H1 (cell line): ENCODE results near the gene TMEM271. TPM values are rescaled to one million over a fixed set of nuclear protein-coding genes. Genes with fewer than 3 reads are reported as not detected.
A peak's percentile ranks its signal among the peaks of the same experiment; 100 is the strongest.

ENCODE experiments used
- CTCF ChIA-PET: fragments of 300-600 bp; sonication (Branson Sonifier 250); formaldehyde crosslinking; loops from one replicate; lab custom pipeline; 2021; ENCODE audit not compliant: partially characterized antibody; lab: Charles Lee
- POLR2A ChIA-PET: fragments of 300-600 bp; sonication (Branson Sonifier 250); formaldehyde crosslinking; loops from one replicate; lab custom pipeline; 2021; ENCODE audit warnings: inconsistent platforms; ENCODE audit not compliant: partially characterized antibody; lab: Charles Lee
- DNase-seq, 2 experiments: peaks; one replicate each; pipeline versions ENCODE4 v3.0.0 to v3.0.0-alpha.2; 2010 to 2022; ENCODE audit warnings: low spot score in 2 of 2, low read depth in 1 of 2, mixed read lengths in 1 of 2
- FAIRE-seq: peaks from 2 replicates; lab custom pipeline; 2011; peaks lifted over from hg19 to GRCh38; lab: Jason Lieb, UNC
- H2AFZ ChIP-seq: 2 replicates; pipeline ENCODE4 v1.8.1; 2012; ENCODE audit warnings: low read length, inconsistent platforms
- H2AK5ac ChIP-seq: 2 replicates; pipeline ENCODE4 v1.6.1; 2013; ENCODE audit warnings: low read depth, low read length
- H2BK120ac ChIP-seq: replicated peaks from 2 replicates; pipeline ENCODE3; 2013; ENCODE audit warnings: low read depth, low read length, inconsistent platforms
- H2BK12ac ChIP-seq: 2 replicates; pipeline ENCODE4 v1.6.1; 2013; ENCODE audit warnings: low read depth, low read length
- H2BK15ac ChIP-seq: 2 replicates; pipeline ENCODE4 v1.6.1; 2013; ENCODE audit warnings: low read length
- H2BK20ac ChIP-seq: 2 replicates; pipeline ENCODE4 v1.6.1; 2013; ENCODE audit warnings: low read length
- H2BK5ac ChIP-seq: 2 replicates; pipeline ENCODE4 v1.6.1; 2013; ENCODE audit warnings: low read depth, low read length
- H3K14ac ChIP-seq: 2 replicates; pipeline ENCODE4 v1.6.1; 2013; ENCODE audit warnings: inconsistent platforms; ENCODE audit not compliant: insufficient read length
- H3K18ac ChIP-seq: 2 replicates; pipeline ENCODE4 v1.6.1; 2013; ENCODE audit warnings: low read length; ENCODE audit errors: extremely low read depth
- H3K23ac ChIP-seq: 2 replicates; pipeline ENCODE4 v1.6.1; 2013; ENCODE audit warnings: inconsistent platforms; ENCODE audit not compliant: insufficient read length
- H3K23me2 ChIP-seq: 2 replicates; pipeline ENCODE4 v1.6.1; 2013; ENCODE audit warnings: low read depth, low read length
- H3K27ac ChIP-seq: 2 replicates; pipeline ENCODE4 v1.6.1; 2011; ENCODE audit warnings: low read depth, low read length, inconsistent platforms
- H3K27me3 ChIP-seq, 4 experiments: replicated peaks in 1 of 4; 1 replicate in 1 of 4; 2 replicates in 3 of 4; pipeline versions ENCODE4 v1.6.1 to v1.8.1; 2011 to 2013; ENCODE audit warnings: low read length in 3 of 4, mild to moderate bottlenecking in 3 of 4, inconsistent platforms in 2 of 4, mixed read lengths in 2 of 4, moderate library complexity in 1 of 4; ENCODE audit not compliant: control insufficient read depth in 3 of 4, insufficient read depth in 3 of 4; ENCODE audit errors: extremely low read depth in 1 of 4
- H3K36me3 ChIP-seq, 4 experiments: 2 replicates each; pipeline versions ENCODE4 v1.6.1 to v1.8.1; 2011 to 2013; ENCODE audit warnings: mild to moderate bottlenecking in 4 of 4, low read length in 3 of 4, moderate library complexity in 2 of 4, control low read depth in 1 of 4, inconsistent platforms in 1 of 4; ENCODE audit not compliant: insufficient read depth in 4 of 4, control insufficient read depth in 2 of 4
- H3K4ac ChIP-seq: replicated peaks from 2 replicates; pipeline ENCODE3; 2013; ENCODE audit warnings: low read length, low read depth, mixed read lengths, inconsistent platforms; ENCODE audit not compliant: insufficient read length
- H3K4me1 ChIP-seq, 4 experiments: replicated peaks in 1 of 4; 1 replicate in 1 of 4; 2 replicates in 3 of 4; pipeline versions ENCODE4 v1.6.1 to v1.8.1; 2011 to 2013; ENCODE audit warnings: low read length in 3 of 4, inconsistent platforms in 2 of 4, mixed read lengths in 1 of 4; ENCODE audit not compliant: insufficient read depth in 4 of 4, control insufficient read depth in 3 of 4
- H3K4me2 ChIP-seq, 2 experiments: 2 replicates each; pipeline versions ENCODE4 v1.6.1 to v1.8.1; 2011 to 2013; ENCODE audit warnings: low read depth in 2 of 2, low read length in 2 of 2, control low read depth in 1 of 2, inconsistent platforms in 1 of 2, mild to moderate bottlenecking in 1 of 2; ENCODE audit not compliant: insufficient read depth in 1 of 2
- H3K4me3 ChIP-seq, 4 experiments: fragments of 200-600, 300-600 bp in 1 of 4; sonication (generic), shearing (Covaris generic), sonication (Bioruptor Twin) in 1 of 4; 2 replicates each; pipeline versions ENCODE4 v1.5.1 to v1.8.1; 2011 to 2016; ENCODE audit warnings: low read length in 4 of 4, low read depth in 3 of 4, control low read depth in 2 of 4, inconsistent platforms in 2 of 4, mild to moderate bottlenecking in 2 of 4, mixed read lengths in 1 of 4, moderate library complexity in 1 of 4; ENCODE audit not compliant: insufficient read depth in 2 of 4; ENCODE audit errors: extremely low read depth in 1 of 4
- H3K56ac ChIP-seq: replicated peaks from 2 replicates; pipeline ENCODE3; 2013; ENCODE audit warnings: low read depth, mild to moderate bottlenecking, mixed read lengths, low read length, inconsistent platforms; ENCODE audit not compliant: insufficient read length
- H3K79me1 ChIP-seq: 2 replicates; pipeline ENCODE4 v1.6.1; 2013; ENCODE audit warnings: low read depth, low read length, control low read depth
- H3K79me2 ChIP-seq, 2 experiments: 2 replicates each; pipeline versions ENCODE4 v1.6.1 to v1.8.1; 2012 to 2013; ENCODE audit warnings: low read length in 2 of 2, mild to moderate bottlenecking in 2 of 2, inconsistent platforms in 1 of 2; ENCODE audit not compliant: insufficient read depth in 2 of 2, control insufficient read depth in 1 of 2
- H3K9ac ChIP-seq, 4 experiments: replicated peaks in 1 of 4; 1 replicate in 1 of 4; 2 replicates in 3 of 4; pipeline versions ENCODE4 v1.6.1 to v1.8.1; 2011 to 2013; ENCODE audit warnings: low read depth in 3 of 4, low read length in 3 of 4, control low read depth in 2 of 4, mild to moderate bottlenecking in 2 of 4, moderate library complexity in 2 of 4, inconsistent platforms in 1 of 4; ENCODE audit errors: extremely low read depth in 1 of 4
- H3K9me3 ChIP-seq, 2 experiments: 2 replicates each; pipeline versions ENCODE4 v1.6.1 to v1.8.1; 2012 to 2013; ENCODE audit warnings: mild to moderate bottlenecking in 2 of 2, moderate library complexity in 2 of 2, control low read depth in 1 of 2, inconsistent platforms in 1 of 2, low read depth in 1 of 2, low read length in 1 of 2, mixed read lengths in 1 of 2; ENCODE audit not compliant: insufficient read depth in 2 of 2
- H4K20me1 ChIP-seq, 2 experiments: replicated peaks in 1 of 2; 2 replicates each; pipeline versions ENCODE3 to v1.8.1; 2011 to 2013; ENCODE audit warnings: inconsistent platforms in 2 of 2, low read length in 2 of 2, mild to moderate bottlenecking in 1 of 2; ENCODE audit not compliant: insufficient read depth in 2 of 2, control insufficient read depth in 1 of 2
- H4K5ac ChIP-seq: 2 replicates; pipeline ENCODE4 v1.6.1; 2013; ENCODE audit warnings: low read length, low read depth, mixed read lengths, inconsistent platforms; ENCODE audit not compliant: insufficient read length
- H4K8ac ChIP-seq: 2 replicates; pipeline ENCODE4 v1.8.0; 2013; ENCODE audit warnings: mild to moderate bottlenecking, moderate library complexity, low read length, inconsistent platforms; ENCODE audit not compliant: insufficient read depth; ENCODE audit errors: extremely low read depth
- H4K91ac ChIP-seq: replicated peaks from 2 replicates; pipeline ENCODE3; 2013; ENCODE audit warnings: low read length, mixed read lengths, inconsistent platforms; ENCODE audit not compliant: insufficient read length
- CTBP2 ChIP-seq: IDR thresholded peaks from 2 replicates; pipeline ENCODE4 v1.7.0; 2011; ENCODE audit warnings: borderline replicate concordance, mild to moderate bottlenecking, moderate library complexity, mixed read lengths, low read length; ENCODE audit not compliant: insufficient read depth, insufficient read length
- E2F6 ChIP-seq: IDR thresholded peaks from 2 replicates; pipeline ENCODE4 v1.6.1; 2012; ENCODE audit warnings: inconsistent platforms
- WGBS, 2 experiments: shearing (Covaris generic) in 1 of 2; methylation state at CpG; one replicate each; pipeline versions ENCODE4 v1.1.6 to v1.1.7; 2013 to 2015; ENCODE audit warnings: low lambda C conversion rate in 2 of 2, mixed read lengths in 2 of 2, inconsistent platforms in 1 of 2, low coverage in 1 of 2, missing lambda C conversion rate in 1 of 2; ENCODE audit not compliant: insufficient replicate concordance in 2 of 2, insufficient coverage in 1 of 2, insufficient read length in 1 of 2; ENCODE audit errors: extremely low coverage in 1 of 2, missing lambda C conversion rate in 1 of 2; 5-methylcytosine and 5-hydroxymethylcytosine counted together
- polyA plus RNA-seq, 7 experiments: library from polyadenylated mRNA; depleted of rRNA in 3 of 7; stranded (reverse) in 5 of 7; unstranded in 2 of 7; fragments of >200 nt in 5 of 7; fragments of 200-250 nt in 2 of 7; gene quantifications; 1 replicate in 5 of 7; 2 replicates in 1 of 7; 4 replicates in 1 of 7; pipeline versions ENCODE4 v1.2.1 to v1.2.3, GENCODE V29; 2011 to 2013; ENCODE audit warnings: missing spikeins in 2 of 7, mixed read lengths in 2 of 7
- total RNA-seq: library from RNA; stranded (reverse); fragmentation: NEBNext Ultra II Directional; extraction: Animal tissue kit (Norgen Biotek cat#: 25700); gene quantifications from 2 replicates; pipeline ENCODE4 v1.2.1, GENCODE V29; 2021

TMEM271 gene
- total and polyA plus RNA-seq, 2 of the 8 experiments (the other 6 are each of a cell fraction or from before 2014, with no cell fraction given): 0.08 to 0.35 TPM

DNA sequence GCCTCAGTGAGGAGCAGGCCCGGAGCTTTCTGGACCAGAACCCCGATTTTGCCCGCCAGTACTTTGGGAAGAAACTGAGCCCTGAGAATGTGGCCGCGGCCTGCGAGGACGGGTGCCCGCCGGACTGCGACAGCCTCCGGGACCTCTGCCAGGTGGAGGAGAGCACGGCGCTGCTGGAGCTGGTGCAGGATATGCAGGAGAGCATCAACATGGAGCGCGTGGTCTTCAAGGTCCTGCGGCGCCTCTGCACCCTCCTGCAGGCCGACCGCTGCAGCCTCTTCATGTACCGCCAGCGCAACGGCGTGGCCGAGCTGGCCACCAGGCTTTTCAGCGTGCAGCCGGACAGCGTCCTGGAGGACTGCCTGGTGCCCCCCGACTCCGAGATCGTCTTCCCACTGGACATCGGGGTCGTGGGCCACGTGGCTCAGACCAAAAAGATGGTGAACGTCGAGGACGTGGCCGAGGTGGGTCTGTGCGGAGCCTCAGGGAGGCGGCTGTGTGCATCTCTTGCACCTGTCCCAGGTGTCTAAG is 49.6 kb upstream of the TMEM271 start:
- H2BK20ac ChIP-seq: no peak overlapping the region
- H3K4me2 ChIP-seq: no peak overlapping the region
- H3K27me3 ChIP-seq: peaks cover 0 to under 1% (median 0%) of the 10 kb centered on the region in 4 experiments; a peak in 1 of 7 replicates
- H3K23ac ChIP-seq: no peak overlapping the region
- no peaks in the 10 kb centered on the region for H3K23me2 ChIP-seq
- H2BK12ac ChIP-seq: peak overlapping the region; percentile 39; the same call in 1 of the 2 replicates
- POLR2A ChIA-PET: interaction anchor here (0.9 to 1.6 kb wide), 4 partner anchors 26 to 55 kb away, joined by 3 to 6 read pairs (median 4); no protein-coding TSS in a partner anchor
- no peak overlapping the region for H2BK5ac ChIP-seq
- H3K4me3 ChIP-seq: no peak overlapping the region
- no peak overlapping the region for H3K9ac ChIP-seq
- no peak overlapping the region for H3K27ac ChIP-seq
- H2AK5ac ChIP-seq: no peak overlapping the region
- CTCF ChIA-PET: interaction anchor here (0.5 to 2.2 kb wide), 6 partner anchors 13 to 217 kb away, joined by 3 to 8 read pairs (median 4); no protein-coding TSS in a partner anchor
- FAIRE-seq: no peak
- H4K91ac ChIP-seq: peak overlapping the region; percentile 74
- DNase-seq: no peak
- H4K8ac ChIP-seq: peak overlapping the region; percentile 12; the same call in 1 of the 2 replicates
- 0 out of 2 replicates have a peak, but pooled peaks have one; percentile 6 for TF ChIP-seq E2F6
- no peak for TF ChIP-seq CTBP2
- H3K79me1 ChIP-seq: no peaks in the 10 kb centered on the region; the same call in 1 of the 2 replicates
- H3K36me3 ChIP-seq: no peaks in the 10 kb centered on the region
- WGBS, 2 experiments: 92% methylated on average over 39 of the region's 39 CpGs; no CpG with 5 or more reads in 1 of the 2 experiments
- no peak overlapping the region for H3K56ac ChIP-seq
- H2BK120ac ChIP-seq: no peak overlapping the region
- peaks cover 0 to 3% of the 10 kb centered on the region in 2 experiments for H4K20me1 ChIP-seq
- no peak overlapping the region for H4K5ac ChIP-seq
- H3K4me1 ChIP-seq: peaks cover 0 to 18% (median 8%) of the 10 kb centered on the region in 4 experiments; a peak in 5 of 7 replicates
- no peak overlapping the region for H2AFZ ChIP-seq
- no peaks in the 10 kb centered on the region for H3K9me3 ChIP-seq
- H3K18ac ChIP-seq: no peak overlapping the region
- H3K79me2 ChIP-seq: no peaks in the 10 kb centered on the region
- no peak overlapping the region for H3K14ac ChIP-seq
- peak overlapping the region; percentile 61; the same call in 1 of the 2 replicates for H2BK15ac ChIP-seq
- no peak overlapping the region for H3K4ac ChIP-seq
